PC-3 (cell line): ENCODE measurements around the gene KLHL21. TPM values are rescaled to one million over a fixed set of nuclear protein-coding genes. Genes with fewer than 3 reads are reported as not detected.
A peak's percentile ranks its signal among the peaks of the same experiment; 100 is the strongest.

Source experiments
- ATAC-seq: fragments of 200-7000 bp; cut with Tn5 transposase; 2 replicates; pipeline ENCODE4 v1.9.1; 2020; ENCODE audit warnings: mild to moderate bottlenecking, moderate library complexity
- BruUV-seq: library from RNA; stranded (reverse); fragments of 400-500 nt; replicated peaks from 2 replicates; lab custom pipeline; 2021; lab: Mats Ljungman, UMichigan
- CTCF ChIA-PET: fragments of 300-600 bp; sonication (Branson Sonifier 250); formaldehyde crosslinking; loops from one replicate; lab custom pipeline; 2022; ENCODE audit warnings: antibody characterized with exemption; lab: Charles Lee
- POLR2A ChIA-PET: fragments of 300-600 bp; sonication (Branson Sonifier 250); formaldehyde crosslinking; loops from one replicate; lab custom pipeline; 2022; ENCODE audit warnings: antibody characterized with exemption; ENCODE audit not compliant: unreplicated experiment; lab: Charles Lee
- DNase-seq: peaks from one replicate; pipeline ENCODE4 v3.0.0-alpha.2; 2015
- H2AFZ ChIP-seq: fragments of 300-600 bp; sonication (generic); 2 replicates; pipeline ENCODE4 v1.6.0; 2016; ENCODE audit warnings: antibody characterized with exemption, low read length
- H3F3A ChIP-seq: fragments of 300-600 bp; sonication (generic); one replicate; pipeline ENCODE4 v1.6.0; 2017; ENCODE audit warnings: antibody characterized with exemption, low read length, control low read depth, mild to moderate bottlenecking; ENCODE audit not compliant: unreplicated experiment
- H3K27ac ChIP-seq: fragments of 300-600 bp; sonication (generic); 2 replicates; pipeline ENCODE4 v1.5.1; 2016; ENCODE audit warnings: mild to moderate bottlenecking, low read length
- H3K27me3 ChIP-seq: fragments of 300-600 bp; sonication (generic); 2 replicates; pipeline ENCODE4 v1.6.1; 2016; ENCODE audit warnings: low read length, mixed read lengths
- H3K36me3 ChIP-seq: fragments of 300-600 bp; sonication (generic); 2 replicates; pipeline ENCODE4 v1.6.1; 2016; ENCODE audit warnings: low read depth, mixed run types, low read length, mixed read lengths
- H3K4me1 ChIP-seq: fragments of 300-600 bp; sonication (generic); 2 replicates; pipeline ENCODE4 v1.5.1; 2016; ENCODE audit warnings: low read length; ENCODE audit not compliant: insufficient read depth
- H3K4me2 ChIP-seq: fragments of 300-600 bp; sonication (generic); 2 replicates; pipeline ENCODE4 v1.6.0; 2016; ENCODE audit warnings: low read length
- H3K4me3 ChIP-seq: fragments of 300-600 bp; sonication (generic); 2 replicates; pipeline ENCODE4 v1.5.1; 2016; ENCODE audit warnings: mild to moderate bottlenecking, low read length, mixed read lengths
- H3K79me2 ChIP-seq: fragments of 300-600 bp; sonication (generic); 2 replicates; pipeline ENCODE4 v1.6.1; 2017; ENCODE audit warnings: low read length, mixed read lengths
- H3K9ac ChIP-seq: fragments of 300-600 bp; sonication (generic); 2 replicates; pipeline ENCODE4 v1.6.0; 2016; ENCODE audit warnings: mild to moderate bottlenecking, low read length
- H3K9me2 ChIP-seq: fragments of 300-600 bp; sonication (generic); replicated peaks from 2 replicates; pipeline ENCODE4 v1.6.1; 2016; ENCODE audit warnings: mixed run types, low read length, mixed read lengths
- H3K9me3 ChIP-seq: fragments of 300-600 bp; sonication (generic); 2 replicates; pipeline ENCODE4 v1.6.1; 2016; ENCODE audit warnings: low read length, mixed read lengths
- H4K20me1 ChIP-seq: fragments of 300-600 bp; sonication (generic); 2 replicates; pipeline ENCODE4 v1.6.1; 2016; ENCODE audit warnings: low read length, mixed read lengths
- EZH2 ChIP-seq: fragments of 300-600 bp; sonication (generic); IDR thresholded peaks from one replicate; pipeline ENCODE4 v1.6.1; 2017; ENCODE audit warnings: antibody characterized with exemption, mild to moderate bottlenecking, low read length; ENCODE audit not compliant: unreplicated experiment
- EZH2phosphoT487 ChIP-seq: fragments of 300-600 bp; sonication (generic); IDR thresholded peaks from 2 replicates; pipeline ENCODE4 v1.6.1; 2018; ENCODE audit warnings: mild to moderate bottlenecking, antibody characterized with exemption, low read length, borderline replicate concordance
- intact Hi-C: fragments of 100-400 bp; cut with micrococcal nuclease; formaldehyde crosslinking; loops from 2 replicates; pipeline ENCODE4 v1.9.0; 2023
- total RNA-seq: library from RNA; depleted of rRNA; stranded (reverse); fragments of >200 nt; gene quantifications from 2 replicates; pipeline ENCODE4 v1.2.3, GENCODE V29; 2014
- TF ChIP-seq, protein P1 (sequence below): fragments of 300-600 bp; sonication (generic); conservative IDR thresholded peaks from 2 replicates; pipeline ENCODE4 v1.5.1; 2017; ENCODE audit warnings: antibody characterized with exemption, low read depth, mild to moderate bottlenecking, low read length

Gene KLHL21
- total RNA-seq, 1 experiment from 2014 or later: 82.5 TPM

GRCh38 chr1:6585081-6585722 is 17.5 kb downstream of the KLHL21 start:
- intact Hi-C loops: no loop called here
- Histone ChIP-seq H3K9me3 (no peaks in the 10 kb centered on the region), H3K4me2 (no peak overlapping the region), H3K27me3 (no peaks in the 10 kb centered on the region), H3F3A (no peaks in the 10 kb centered on the region), H3K79me2 (peaks cover 31% of the 10 kb centered on the region), H3K4me1 (peaks cover 31% of the 10 kb centered on the region), H3K27ac (no peak overlapping the region), H4K20me1 (0 out of 2 replicates have a peak, but pooled peaks cover under 1% of the 10 kb centered on the region), H3K4me3 (no peak overlapping the region), H3K9me2 (no peaks in the 10 kb centered on the region), H3K9ac (no peak overlapping the region), H3K36me3 (peaks cover 18% of the 10 kb centered on the region; the same call in 1 of the 2 replicates), H2AFZ (no peak overlapping the region)
- no peak for TF ChIP-seq EZH2
- TF ChIP-seq, protein P1, sequence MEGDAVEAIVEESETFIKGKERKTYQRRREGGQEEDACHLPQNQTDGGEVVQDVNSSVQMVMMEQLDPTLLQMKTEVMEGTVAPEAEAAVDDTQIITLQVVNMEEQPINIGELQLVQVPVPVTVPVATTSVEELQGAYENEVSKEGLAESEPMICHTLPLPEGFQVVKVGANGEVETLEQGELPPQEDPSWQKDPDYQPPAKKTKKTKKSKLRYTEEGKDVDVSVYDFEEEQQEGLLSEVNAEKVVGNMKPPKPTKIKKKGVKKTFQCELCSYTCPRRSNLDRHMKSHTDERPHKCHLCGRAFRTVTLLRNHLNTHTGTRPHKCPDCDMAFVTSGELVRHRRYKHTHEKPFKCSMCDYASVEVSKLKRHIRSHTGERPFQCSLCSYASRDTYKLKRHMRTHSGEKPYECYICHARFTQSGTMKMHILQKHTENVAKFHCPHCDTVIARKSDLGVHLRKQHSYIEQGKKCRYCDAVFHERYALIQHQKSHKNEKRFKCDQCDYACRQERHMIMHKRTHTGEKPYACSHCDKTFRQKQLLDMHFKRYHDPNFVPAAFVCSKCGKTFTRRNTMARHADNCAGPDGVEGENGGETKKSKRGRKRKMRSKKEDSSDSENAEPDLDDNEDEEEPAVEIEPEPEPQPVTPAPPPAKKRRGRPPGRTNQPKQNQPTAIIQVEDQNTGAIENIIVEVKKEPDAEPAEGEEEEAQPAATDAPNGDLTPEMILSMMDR: no peak
- TF ChIP-seq EZH2phosphoT487: no peak
- CTCF ChIA-PET: no interaction called here
- POLR2A ChIA-PET: no interaction called here
- no TSS peak for BruUV-seq
- DNase-seq (no peak), ATAC-seq (no peak)

DNA sequence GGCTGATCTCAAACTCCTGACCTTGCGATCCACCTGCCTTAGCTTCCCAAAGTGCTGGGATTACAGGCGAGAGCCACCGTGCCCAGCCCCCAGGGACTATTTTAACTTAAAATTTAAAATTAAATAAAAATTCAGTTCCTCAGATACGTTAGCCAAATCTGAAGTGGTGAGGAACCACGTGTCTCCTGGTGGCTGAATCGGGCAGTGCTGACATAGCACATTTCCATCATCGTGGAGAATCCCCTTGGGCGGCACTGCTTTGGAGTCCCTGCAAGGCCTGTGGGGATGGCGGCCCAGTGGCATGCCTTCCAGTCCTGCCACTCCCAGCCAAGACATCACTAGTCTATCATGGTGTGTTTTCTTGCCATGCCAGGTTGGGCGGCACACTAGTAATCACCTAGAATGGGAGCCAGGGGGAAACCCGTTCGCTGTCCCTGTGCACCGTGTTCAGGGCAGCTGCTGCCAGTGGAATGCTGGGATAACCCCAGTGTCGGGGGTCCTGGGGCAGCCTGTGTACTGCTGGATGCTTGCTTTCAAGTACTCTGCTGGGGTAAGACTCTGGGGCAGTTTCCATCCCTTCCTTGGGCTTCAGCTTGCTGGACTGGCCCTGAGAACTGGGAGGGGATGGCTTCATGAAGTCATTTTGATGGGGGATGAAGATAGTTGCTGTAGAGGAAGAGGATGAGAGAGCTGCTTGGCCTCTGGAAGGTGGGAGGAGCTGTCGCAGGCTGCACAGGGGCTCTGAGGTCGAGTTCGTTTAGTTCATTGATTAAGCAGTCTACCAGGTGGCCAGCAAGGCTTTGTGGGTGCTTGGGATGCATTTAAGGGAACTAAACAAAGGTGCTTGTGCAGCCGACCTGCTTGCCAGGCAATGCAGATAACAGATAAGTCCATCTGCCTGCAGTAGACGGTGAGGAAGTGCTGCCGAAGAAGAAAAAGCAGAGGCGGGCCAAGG is 18.3 kb downstream of the KLHL21 start:
- H3K9ac ChIP-seq: no peak overlapping the region
- DNase-seq (no peak), ATAC-seq (no peak)
- H3K4me2 ChIP-seq: no peak overlapping the region
- H3K4me3 ChIP-seq: no peak overlapping the region
- H3K27ac ChIP-seq: no peak overlapping the region
- H4K20me1 ChIP-seq: no peaks in the 10 kb centered on the region
- no peaks in the 10 kb centered on the region for H3K27me3 ChIP-seq
- peaks cover 11% of the 10 kb centered on the region; the same call in 1 of the 2 replicates for H3K36me3 ChIP-seq
- no peaks in the 10 kb centered on the region for H3K9me3 ChIP-seq
- H3F3A ChIP-seq: no peaks in the 10 kb centered on the region
- peaks cover 35% of the 10 kb centered on the region for H3K79me2 ChIP-seq
- no peak overlapping the region for H2AFZ ChIP-seq
- TF ChIP-seq EZH2phosphoT487: no peak
- TF ChIP-seq, protein P1: peak; percentile 30; the same call in 1 of the 2 replicates
- intact Hi-C loops: no loop called here
- ChIA-PET CTCF (no interaction called here), POLR2A (no interaction called here)
- no TSS peak for BruUV-seq
- peaks cover 33% of the 10 kb centered on the region for H3K4me1 ChIP-seq
- H3K9me2 ChIP-seq: no peaks in the 10 kb centered on the region
